H54 (cell line): ENCODE measurements around the gene TRIP11.

Experiments used
- DNase-seq: peaks from one replicate; pipeline ENCODE4 v3.0.0; 2011; ENCODE audit warnings: low spot score, mixed read lengths; ENCODE audit not compliant: insufficient read length
- FAIRE-seq: peaks from 3 replicates; lab custom pipeline; 2011; peaks lifted over from hg19 to GRCh38; lab: Jason Lieb, UNC
- POLR2A ChIP-seq: IDR thresholded peaks from 2 replicates; pipeline ENCODE4 v1.6.1; 2011; ENCODE audit warnings: low read depth, mild to moderate bottlenecking, low read length

TRIP11 gene

GRCh38 chr14:91927191-91927590 lies 112.7 kb downstream of the TRIP11 start:
- FAIRE-seq, result no peak
- no peak for DNase-seq
- TF ChIP-seq POLR2A, result no peak

- DNase-seq, result no peak
- no peak for TF ChIP-seq POLR2A
- no peak for FAIRE-seq
These were observed 113.5 kb downstream of the TRIP11 start for GRCh38 chr14:91926131-91926890.

DNA sequence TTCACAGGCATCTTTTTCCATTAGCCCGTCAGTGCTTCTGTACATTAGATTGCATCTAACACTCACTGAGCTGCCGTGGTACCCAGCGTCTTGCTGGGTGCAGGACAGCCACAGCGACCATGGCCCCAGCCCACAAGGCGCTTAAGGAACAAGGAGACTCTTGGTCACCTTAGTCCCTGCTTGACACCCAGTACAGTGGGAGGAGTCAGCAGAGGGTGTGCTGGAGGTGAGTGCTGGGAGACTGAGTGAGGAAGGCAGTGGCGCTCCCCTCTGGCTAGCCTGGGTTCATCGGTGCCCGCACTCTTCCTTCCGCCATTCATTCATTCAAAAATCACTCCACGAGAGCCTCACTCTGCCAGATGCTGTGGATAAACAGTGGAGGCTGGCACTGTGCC lies 114.1 kb downstream of the TRIP11 start:
- no peak for TF ChIP-seq POLR2A
- no peak for DNase-seq
- no peak for FAIRE-seq

- DNase-seq (no peak), FAIRE-seq (no peak)
- TF ChIP-seq POLR2A, result no peak
These were observed 114.7 kb downstream of the TRIP11 start for GRCh38 chr14:91925001-91925726.

- no peak for TF ChIP-seq POLR2A
- FAIRE-seq (no peak), DNase-seq (no peak)
These were observed 119.3 kb downstream of the TRIP11 start for GRCh38 chr14:91920526-91920925.

GRCh38 chr14:91919814-91920213 lies 120.0 kb downstream of the TRIP11 start:
- no peak for DNase-seq
- no peak for TF ChIP-seq POLR2A
- no peak for FAIRE-seq

DNA sequence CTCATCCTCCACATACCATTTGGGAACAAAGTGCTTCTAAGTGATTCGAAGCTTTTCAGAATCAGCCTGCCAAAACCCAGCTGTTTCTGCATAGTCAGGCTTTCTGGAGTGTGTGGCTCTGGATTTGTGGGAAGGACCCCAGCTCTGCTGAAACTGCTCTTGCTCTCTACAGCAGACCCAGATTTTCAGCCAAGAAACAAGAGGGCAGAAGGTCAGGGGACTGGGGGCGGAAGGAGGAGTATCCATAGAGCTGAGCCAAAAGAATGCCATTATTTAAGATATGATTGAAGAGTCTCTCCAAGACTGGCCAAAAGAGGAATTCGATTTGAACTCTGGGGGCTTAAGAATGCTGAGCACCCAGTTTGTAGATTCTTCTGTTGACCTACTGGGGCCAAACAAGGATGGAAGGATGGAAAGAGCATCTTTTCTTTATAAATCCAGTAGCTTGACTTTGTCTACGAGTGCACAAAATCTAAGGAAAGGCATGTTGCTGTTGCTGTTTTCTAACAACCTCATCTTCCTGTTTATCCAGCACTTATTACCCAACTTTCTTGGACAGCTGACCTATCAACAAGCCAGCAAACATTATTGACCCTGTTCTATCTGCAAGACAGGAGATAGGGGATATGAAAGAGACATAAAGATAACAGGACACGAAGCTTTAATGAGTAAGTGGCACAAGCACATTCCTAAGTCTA lies 121.5 kb downstream of the TRIP11 start:
- FAIRE-seq (no peak), DNase-seq (no peak)
- TF ChIP-seq POLR2A, result no peak
